ENCODE data around the gene ILKAP. TPM values are rescaled to one million over a fixed set of nuclear protein-coding genes. Genes with fewer than 3 reads are reported as not detected.

ILKAP gene
- total and polyA plus RNA-seq, 8 donors = 20.4 to 59.4 (median 37.8) TPM

DNA sequence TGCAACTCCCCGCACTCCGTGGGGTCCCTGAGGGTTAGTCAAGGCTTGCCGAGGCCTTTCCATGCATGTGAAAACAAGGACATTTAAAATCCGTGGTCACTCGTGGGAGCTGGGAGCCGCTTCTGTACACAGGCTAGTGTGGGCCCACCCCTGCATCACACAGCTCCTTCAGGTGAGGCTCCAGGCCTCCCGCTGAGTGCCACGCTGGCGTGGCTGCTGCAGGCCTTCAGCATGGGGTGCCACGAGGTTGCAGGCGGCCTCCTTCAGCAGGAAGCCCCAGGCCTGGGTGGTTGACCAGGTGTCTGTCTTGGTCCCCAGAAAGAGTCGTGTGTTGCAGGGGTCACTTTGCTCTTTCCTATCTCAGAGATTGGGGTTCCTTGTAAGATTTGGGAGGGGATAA, 58.4 kb downstream of the ILKAP start:
- no peak for DNase-seq
- TF ChIP-seq EP300 (IDR thresholded peaks at IDR 0.05) (no peak), CTCF (IDR thresholded peaks at IDR 0.05) (no peak), POLR2AphosphoS5 (IDR thresholded peaks at IDR 0.05) (no peak), POLR2A (IDR thresholded peaks at IDR 0.05) (no peak)
- Histone ChIP-seq H3K9me3 (no peaks in the 10 kb centered on the region), H3K36me3 (no peaks in the 10 kb centered on the region), H3K27ac (no peak overlapping the region), H3K4me3 (no peak overlapping the region), H3K4me1 (peaks cover 8 to 33% (median 22%) of the 10 kb centered on the region in 4 donors), H3K27me3 (no peaks in the 10 kb centered on the region)
- intact Hi-C loops (cut with DNase I; ENCODE audit: low total_unique reads) = no loop called here
- WGBS, 5 donors = 81 to 96% (median 87%) methylated on average over 7 to 12 of the region's 12 CpGs

GRCh38 chr2:238144262-238144661, 59.2 kb downstream of the ILKAP start:
- WGBS, 5 donors = 73 to 93% (median 90%) methylated on average over 2 to 5 of the region's 5 CpGs
- TF ChIP-seq EP300 (IDR thresholded peaks at IDR 0.05) (no peak), POLR2A (IDR thresholded peaks at IDR 0.05) (no peak), CTCF (IDR thresholded peaks at IDR 0.05) (no peak), POLR2AphosphoS5 (IDR thresholded peaks at IDR 0.05) (no peak)

DNA sequence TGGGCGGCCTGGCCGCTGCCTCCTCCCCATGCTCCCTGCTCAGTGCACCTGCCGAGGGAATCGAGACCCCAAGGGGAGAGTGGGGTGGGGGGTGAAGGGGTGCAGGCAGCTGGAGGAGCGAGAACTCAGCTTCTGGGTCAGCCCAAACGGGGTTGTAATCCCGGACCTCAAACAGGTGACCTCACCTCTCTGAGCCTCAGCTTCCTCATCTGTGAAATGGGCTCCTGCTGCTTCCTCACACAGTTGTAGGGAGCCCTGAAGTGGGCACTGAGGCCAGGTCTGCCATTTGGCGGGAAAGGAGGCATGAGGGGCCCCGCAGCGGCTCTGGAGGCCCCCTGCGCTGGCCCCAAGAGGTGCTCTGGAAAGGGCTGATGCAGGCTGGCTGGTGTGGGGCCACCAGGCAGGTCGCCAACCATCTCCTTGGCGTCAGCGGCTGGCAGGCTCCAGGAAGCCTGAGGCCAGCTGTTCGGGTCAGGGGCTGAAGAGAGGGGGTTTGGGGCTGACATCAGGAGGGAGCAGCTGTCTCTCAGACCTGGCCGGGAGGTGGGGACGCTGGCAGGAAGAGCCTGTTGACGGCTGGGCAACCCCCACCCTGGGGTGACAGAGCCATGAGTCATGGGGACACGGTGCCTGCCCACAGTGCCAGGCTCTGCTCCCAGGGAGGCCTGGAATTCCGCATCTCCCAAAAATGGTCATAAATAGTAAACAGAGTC, 60.1 kb downstream of the ILKAP start:
- no peak for TF ChIP-seq CTCF (IDR thresholded peaks at IDR 0.05)
- TF ChIP-seq POLR2A (IDR thresholded peaks at IDR 0.05) = no peak
- no peak for TF ChIP-seq EP300 (IDR thresholded peaks at IDR 0.05)
- TF ChIP-seq POLR2AphosphoS5 (IDR thresholded peaks at IDR 0.05) = no peak
- peaks cover 8 to 47% (median 27%) of the 10 kb centered on the region in 4 donors for H3K4me1 ChIP-seq
- no peaks in the 10 kb centered on the region for H3K27me3 ChIP-seq
- H3K4me3 ChIP-seq = no peak overlapping the region
- no peaks in the 10 kb centered on the region for H3K9me3 ChIP-seq
- no peak for DNase-seq
- whole genome bisulfite sequencing, 5 donors = 71 to 77% (median 75%) methylated on average over 11 to 20 of the region's 20 CpGs
- no peaks in the 10 kb centered on the region for H3K36me3 ChIP-seq
- H3K27ac ChIP-seq = peak overlapping the region in 1 of 5 donors; percentile 67
- intact Hi-C loops (cut with DNase I; ENCODE audit: low total_unique reads) = no loop called here

More at GRCh38 chr2:238144262-238144661, 59.2 kb downstream of the ILKAP start:
- peaks cover 8 to 39% (median 22%) of the 10 kb centered on the region in 4 donors for H3K4me1 ChIP-seq
- H3K27me3 ChIP-seq = no peaks in the 10 kb centered on the region
- H3K4me3 ChIP-seq = no peak overlapping the region
- DNase-seq = no peak
- intact Hi-C loops (cut with DNase I; ENCODE audit: low total_unique reads) = no loop called here
- H3K36me3 ChIP-seq = no peaks in the 10 kb centered on the region
- H3K27ac ChIP-seq = no peak overlapping the region
- no peaks in the 10 kb centered on the region for H3K9me3 ChIP-seq

GRCh38 chr2:238142382-238143205, 60.9 kb downstream of the ILKAP start:
- TF ChIP-seq EP300 (IDR thresholded peaks at IDR 0.05) (no peak), CTCF (IDR thresholded peaks at IDR 0.05) (no peak), POLR2A (IDR thresholded peaks at IDR 0.05) (no peak), POLR2AphosphoS5 (IDR thresholded peaks at IDR 0.05) (no peak)
- intact Hi-C loops (cut with DNase I; ENCODE audit: low total_unique reads) = no loop called here
- Histone ChIP-seq H3K4me1 (peaks cover 8 to 52% (median 31%) of the 10 kb centered on the region in 4 donors), H3K27me3 (no peaks in the 10 kb centered on the region), H3K4me3 (no peak overlapping the region), H3K9me3 (no peaks in the 10 kb centered on the region), H3K27ac (peak overlapping the region in 2 of 5 donors; percentile 22 to 67), H3K36me3 (no peaks in the 10 kb centered on the region)
- no peak for DNase-seq
- WGBS, 5 donors = 83 to 89% (median 86%) methylated on average over 9 to 30 of the region's 30 CpGs

Measured in stomach (tissue), 9 donors.